Right lobe of liver (tissue), 4 donors: ENCODE data around the gene VAV3.

Source experiments
- CTCF ChIP-seq, 4 donors: fragments of 200-600 bp in 3 of 4; fragments of 450-650 bp in 1 of 4; IDR thresholded peaks; one replicate each; pipeline versions ENCODE4 v1.5.1 to v1.8.0; 2016 to 2022; ENCODE audit warnings: antibody characterized with exemption in 4 of 4, mild to moderate bottlenecking in 2 of 4
- POLR2A ChIP-seq: fragments of 450-650 bp; IDR thresholded peaks from one replicate; pipeline ENCODE4 v1.6.1; 2017; ENCODE audit warnings: antibody characterized with exemption, mild to moderate bottlenecking
- donor health status: DM: no; HTN: no; CAD: no.
- donor health status: DM: no; HTN: no; CAD: no.
- donor health status: DM: no; HTN: yes; CAD: no.

- TF ChIP-seq CTCF (IDR thresholded peaks at IDR 0.05) (no peak), POLR2A (no peak)
Measured at GRCh38 chr1:107975851-107976250, 10.9 kb upstream of the VAV3 start.
